ENCODE measurements around the gene DLG5.

The DLG5 gene

GRCh38 chr10:77921395-77921794 lies 5.2 kb downstream of the DLG5 start:
- no peak overlapping the region for H3K4me2 ChIP-seq (ENCODE audit: low read depth, low read length, poor library complexity, severe bottlenecking)
- no peaks in the 10 kb centered on the region for H3K9me3 ChIP-seq (ENCODE audit: insufficient read depth, low read length)
- no peaks in the 10 kb centered on the region for H4K20me1 ChIP-seq (ENCODE audit: low read depth, low read length)
- no peak overlapping the region for H3K27ac ChIP-seq (ENCODE audit: low read depth, low read length)
- no peaks in the 10 kb centered on the region for H3K36me3 ChIP-seq (ENCODE audit: low read length)
- H3K27me3 ChIP-seq (ENCODE audit: low read length) = no peaks in the 10 kb centered on the region
- no peaks in the 10 kb centered on the region for H3F3A ChIP-seq (ENCODE audit: insufficient read depth)
- no peaks in the 10 kb centered on the region for H3K79me2 ChIP-seq (ENCODE audit: insufficient read depth, low read length)
- TF ChIP-seq EZH2phosphoT487 (conservative IDR thresholded peaks at IDR 0.05; ENCODE audit: low read length) (no peak), CTCF (IDR thresholded peaks at IDR 0.05; ENCODE audit: insufficient read depth, low read length, poor library complexity, severe bottlenecking) (no peak)
- no peak overlapping the region for H2AFZ ChIP-seq (ENCODE audit: low read depth, low read length, severe bottlenecking)
- H3K9ac ChIP-seq (ENCODE audit: low read length) = no peak overlapping the region
- no peak overlapping the region for H3K4me3 ChIP-seq (ENCODE audit: insufficient read depth, low read length, poor library complexity, severe bottlenecking)
- H3K9me2 ChIP-seq (replicated peaks; ENCODE audit: insufficient read depth, low read length) = no peaks in the 10 kb centered on the region

GRCh38 chr10:77920495-77920894 lies 6.1 kb downstream of the DLG5 start:
- Histone ChIP-seq H3K9ac (ENCODE audit: low read length) (no peak overlapping the region), H3K36me3 (ENCODE audit: low read length) (no peaks in the 10 kb centered on the region), H3K27ac (ENCODE audit: low read depth, low read length) (no peak overlapping the region), H3K4me3 (ENCODE audit: insufficient read depth, low read length, poor library complexity, severe bottlenecking) (no peak overlapping the region), H3K27me3 (ENCODE audit: low read length) (no peaks in the 10 kb centered on the region), H4K20me1 (ENCODE audit: low read depth, low read length) (no peaks in the 10 kb centered on the region), H3F3A (ENCODE audit: insufficient read depth) (no peaks in the 10 kb centered on the region), H3K9me3 (ENCODE audit: insufficient read depth, low read length) (no peaks in the 10 kb centered on the region), H3K9me2 (replicated peaks; ENCODE audit: insufficient read depth, low read length) (no peaks in the 10 kb centered on the region), H2AFZ (ENCODE audit: low read depth, low read length, severe bottlenecking) (no peak overlapping the region), H3K4me2 (ENCODE audit: low read depth, low read length, poor library complexity, severe bottlenecking) (no peak overlapping the region), H3K79me2 (ENCODE audit: insufficient read depth, low read length) (no peaks in the 10 kb centered on the region)
- TF ChIP-seq EZH2phosphoT487 (conservative IDR thresholded peaks at IDR 0.05; ENCODE audit: low read length) (no peak), CTCF (IDR thresholded peaks at IDR 0.05; ENCODE audit: insufficient read depth, low read length, poor library complexity, severe bottlenecking) (no peak)

GRCh38 chr10:77919713-77920108 lies 6.8 kb downstream of the DLG5 start:
- H3K79me2 ChIP-seq (ENCODE audit: insufficient read depth, low read length) = no peaks in the 10 kb centered on the region
- no peak overlapping the region for H3K9ac ChIP-seq (ENCODE audit: low read length)
- TF ChIP-seq CTCF (IDR thresholded peaks at IDR 0.05; ENCODE audit: insufficient read depth, low read length, poor library complexity, severe bottlenecking) (no peak), EZH2phosphoT487 (conservative IDR thresholded peaks at IDR 0.05; ENCODE audit: low read length) (no peak)
- no peaks in the 10 kb centered on the region for H3K9me3 ChIP-seq (ENCODE audit: insufficient read depth, low read length)
- no peak overlapping the region for H2AFZ ChIP-seq (ENCODE audit: low read depth, low read length, severe bottlenecking)
- H3K4me3 ChIP-seq (ENCODE audit: insufficient read depth, low read length, poor library complexity, severe bottlenecking) = no peak overlapping the region
- H3K36me3 ChIP-seq (ENCODE audit: low read length) = no peaks in the 10 kb centered on the region
- H3K9me2 ChIP-seq (replicated peaks; ENCODE audit: insufficient read depth, low read length) = no peaks in the 10 kb centered on the region
- no peaks in the 10 kb centered on the region for H4K20me1 ChIP-seq (ENCODE audit: low read depth, low read length)
- H3F3A ChIP-seq (ENCODE audit: insufficient read depth) = no peaks in the 10 kb centered on the region
- no peaks in the 10 kb centered on the region for H3K27me3 ChIP-seq (ENCODE audit: low read length)
- no peak overlapping the region for H3K27ac ChIP-seq (ENCODE audit: low read depth, low read length)
- H3K4me2 ChIP-seq (ENCODE audit: low read depth, low read length, poor library complexity, severe bottlenecking) = no peak overlapping the region

Measured in SU-DHL-6 (cell line).